Stimulated activated memory B cell treated with anti-CD40 and anti-IgM and Interleukin-4, amounts not matched to agents 10 μg/mL and 1 μg/mL and 100 μg/mL, for 72 hours (primary cell): ENCODE results near the gene ROR1.
A peak's percentile ranks its signal among the peaks of the same experiment; 100 is the strongest.

Source experiments
- ATAC-seq: fragments of 150-1000 bp; cut with Tn5 transposase; 2 replicates; pipeline ENCODE4 v1.10.0; 2021
- H3K27ac Mint-ChIP-seq: one replicate; pipeline ENCODE4 v1.8.0; 2022; ENCODE audit warnings: mild to moderate bottlenecking, mixed read lengths
- H3K27me3 Mint-ChIP-seq: one replicate; pipeline ENCODE4 v1.8.0; 2022; ENCODE audit warnings: mixed read lengths
- H3K36me3 Mint-ChIP-seq: one replicate; pipeline ENCODE4 v1.8.0; 2022; ENCODE audit warnings: mixed read lengths
- H3K4me1 Mint-ChIP-seq: one replicate; pipeline ENCODE4 v1.8.0; 2022; ENCODE audit warnings: mixed read lengths
- H3K4me3 Mint-ChIP-seq: one replicate; pipeline ENCODE4 v1.8.0; 2022; ENCODE audit warnings: mild to moderate bottlenecking, moderate library complexity, mixed read lengths
- H3K9me3 Mint-ChIP-seq: one replicate; pipeline ENCODE4 v1.8.0; 2022; ENCODE audit warnings: mixed read lengths

ROR1 gene

GRCh38 chr1:63883494-63884235, 109.8 kb downstream of the ROR1 start:
- Mint-ChIP-seq H3K27me3 (no peaks in the 10 kb centered on the region), H3K9me3 (no peaks in the 10 kb centered on the region), H3K4me3 (no peak overlapping the region), H3K4me1 (peaks cover 8% of the 10 kb centered on the region), H3K27ac (no peak overlapping the region), H3K36me3 (no peaks in the 10 kb centered on the region)
- ATAC-seq, result no peak

GRCh38 chr1:63884486-63884885, 110.7 kb downstream of the ROR1 start:
- Mint-ChIP-seq H3K36me3 (no peaks in the 10 kb centered on the region), H3K27me3 (no peaks in the 10 kb centered on the region), H3K4me1 (peaks cover 14% of the 10 kb centered on the region), H3K9me3 (no peaks in the 10 kb centered on the region), H3K4me3 (no peak overlapping the region), H3K27ac (no peak overlapping the region)
- ATAC-seq, result no peak

GRCh38 chr1:63885899-63886298, 112.1 kb downstream of the ROR1 start:
- Mint-ChIP-seq H3K4me1 (peaks cover 26% of the 10 kb centered on the region), H3K27me3 (no peaks in the 10 kb centered on the region), H3K36me3 (no peaks in the 10 kb centered on the region), H3K27ac (no peak overlapping the region), H3K4me3 (no peak overlapping the region), H3K9me3 (no peaks in the 10 kb centered on the region)
- ATAC-seq, result no peak

GRCh38 chr1:63886340-63886739, 112.5 kb downstream of the ROR1 start:
- no peaks in the 10 kb centered on the region for H3K36me3 Mint-ChIP-seq
- no peak for ATAC-seq
- H3K9me3 Mint-ChIP-seq, result no peaks in the 10 kb centered on the region
- no peak overlapping the region for H3K27ac Mint-ChIP-seq
- H3K27me3 Mint-ChIP-seq, result no peaks in the 10 kb centered on the region
- no peak overlapping the region for H3K4me3 Mint-ChIP-seq
- peaks cover 30% of the 10 kb centered on the region for H3K4me1 Mint-ChIP-seq

GRCh38 chr1:63887809-63888208, 114.0 kb downstream of the ROR1 start:
- H3K4me3 Mint-ChIP-seq, result no peak overlapping the region
- ATAC-seq, result no peak

GRCh38 chr1:63888984-63889383, 115.2 kb downstream of the ROR1 start:
- ATAC-seq, result peak; percentile 44
- Mint-ChIP-seq H3K36me3 (no peaks in the 10 kb centered on the region), H3K27ac (no peak overlapping the region), H3K4me3 (no peak overlapping the region), H3K9me3 (peaks cover 3% of the 10 kb centered on the region), H3K27me3 (no peaks in the 10 kb centered on the region), H3K4me1 (peaks cover 56% of the 10 kb centered on the region)

More at GRCh38 chr1:63887809-63888208, 114.0 kb downstream of the ROR1 start:
- Mint-ChIP-seq H3K9me3 (no peaks in the 10 kb centered on the region), H3K27me3 (no peaks in the 10 kb centered on the region), H3K4me1 (peaks cover 45% of the 10 kb centered on the region), H3K36me3 (no peaks in the 10 kb centered on the region), H3K27ac (peak overlapping the region; percentile 51)

- no peak for ATAC-seq
- Mint-ChIP-seq H3K4me3 (peak overlapping the region; percentile 27), H3K27me3 (no peaks in the 10 kb centered on the region), H3K4me1 (peaks cover 58% of the 10 kb centered on the region), H3K27ac (peak overlapping the region; percentile 84), H3K9me3 (peaks cover 3% of the 10 kb centered on the region), H3K36me3 (no peaks in the 10 kb centered on the region)
Measured at GRCh38 chr1:63890468-63890867, 116.7 kb downstream of the ROR1 start.

GRCh38 chr1:63891060-63891690, 117.4 kb downstream of the ROR1 start:
- Mint-ChIP-seq H3K27ac (peak overlapping the region; percentile 84), H3K4me1 (peaks cover 58% of the 10 kb centered on the region), H3K27me3 (no peaks in the 10 kb centered on the region), H3K9me3 (peaks cover 3% of the 10 kb centered on the region), H3K36me3 (no peaks in the 10 kb centered on the region), H3K4me3 (peak overlapping the region; percentile 62)
- peak; percentile 69 for ATAC-seq

- Mint-ChIP-seq H3K27ac (peak overlapping the region; percentile 84), H3K27me3 (no peaks in the 10 kb centered on the region), H3K9me3 (peaks cover 3% of the 10 kb centered on the region), H3K36me3 (no peaks in the 10 kb centered on the region), H3K4me3 (peak overlapping the region; percentile 32), H3K4me1 (peaks cover 54% of the 10 kb centered on the region)
- ATAC-seq, result peak; percentile 97
Measured at GRCh38 chr1:63892632-63893395, 119.0 kb downstream of the ROR1 start.

GRCh38 chr1:63893976-63894375, 120.2 kb downstream of the ROR1 start:
- peaks cover 48% of the 10 kb centered on the region for H3K4me1 Mint-ChIP-seq
- ATAC-seq, result no peak
- H3K9me3 Mint-ChIP-seq, result peaks cover 3% of the 10 kb centered on the region
- peak overlapping the region; percentile 84 for H3K27ac Mint-ChIP-seq
- peaks cover 10% of the 10 kb centered on the region for H3K27me3 Mint-ChIP-seq
- no peaks in the 10 kb centered on the region for H3K36me3 Mint-ChIP-seq
- H3K4me3 Mint-ChIP-seq, result no peak overlapping the region

GRCh38 chr1:63894627-63895265, 120.9 kb downstream of the ROR1 start:
- peaks cover 3% of the 10 kb centered on the region for H3K9me3 Mint-ChIP-seq

GRCh38 chr1:63896755-63897154, 122.9 kb downstream of the ROR1 start:
- ATAC-seq, result no peak
- Mint-ChIP-seq H3K9me3 (peaks cover 3% of the 10 kb centered on the region), H3K4me1 (peaks cover 24% of the 10 kb centered on the region)

More at GRCh38 chr1:63894627-63895265, 120.9 kb downstream of the ROR1 start:
- Mint-ChIP-seq H3K27ac (no peak overlapping the region), H3K4me1 (peaks cover 44% of the 10 kb centered on the region), H3K27me3 (peaks cover 10% of the 10 kb centered on the region), H3K4me3 (no peak overlapping the region), H3K36me3 (no peaks in the 10 kb centered on the region)
- no peak for ATAC-seq

GRCh38 chr1:63898428-63899196, 124.8 kb downstream of the ROR1 start:
- H3K27me3 Mint-ChIP-seq, result peaks cover 10% of the 10 kb centered on the region
- H3K27ac Mint-ChIP-seq, result no peak overlapping the region
- H3K4me1 Mint-ChIP-seq, result peaks cover 14% of the 10 kb centered on the region
- no peaks in the 10 kb centered on the region for H3K9me3 Mint-ChIP-seq
- H3K4me3 Mint-ChIP-seq, result no peak overlapping the region
- ATAC-seq, result no peak
- no peaks in the 10 kb centered on the region for H3K36me3 Mint-ChIP-seq

More at GRCh38 chr1:63896755-63897154, 122.9 kb downstream of the ROR1 start:
- Mint-ChIP-seq H3K27me3 (peaks cover 10% of the 10 kb centered on the region), H3K4me3 (no peak overlapping the region), H3K27ac (no peak overlapping the region), H3K36me3 (no peaks in the 10 kb centered on the region)

- Mint-ChIP-seq H3K9me3 (no peaks in the 10 kb centered on the region), H3K36me3 (no peaks in the 10 kb centered on the region), H3K4me3 (no peak overlapping the region), H3K27ac (no peak overlapping the region), H3K27me3 (peaks cover 10% of the 10 kb centered on the region), H3K4me1 (peaks cover 21% of the 10 kb centered on the region)
- no peak for ATAC-seq
Measured at GRCh38 chr1:63901094-63901493, 127.3 kb downstream of the ROR1 start.
